SK-N-SH treated with all-trans-retinoic acid at 6 μM for 48 hours (cell line): ENCODE data around the gene PCSK5.

Source experiments
- ATAC-seq: fragments of 200-7000 bp; cut with Tn5 transposase; 3 replicates; pipeline ENCODE4 v1.9.1; 2020; ENCODE audit warnings: mild to moderate bottlenecking, moderate library complexity
- ARNTL ChIP-seq: fragments of 450-650 bp; formaldehyde crosslinking; IDR thresholded peaks from 2 replicates; pipeline ENCODE4 v1.5.0; 2020; ENCODE audit warnings: low read depth, mild to moderate bottlenecking, moderate library complexity, borderline replicate concordance
- BACH2 ChIP-seq: fragments of 250-450 bp; sonication (Bioruptor Pico); IDR thresholded peaks from 2 replicates; pipeline ENCODE4 v1.9.0; 2021; ENCODE audit warnings: mild to moderate bottlenecking, borderline replicate concordance
- CSDC2 ChIP-seq: fragments of 250-450 bp; sonication (Bioruptor Pico); IDR thresholded peaks from 2 replicates; pipeline ENCODE4 v1.5.0; 2020; ENCODE audit warnings: mild to moderate bottlenecking, moderate library complexity
- ESRRG ChIP-seq: fragments of 250-450 bp; sonication (Bioruptor Pico); IDR thresholded peaks from 2 replicates; pipeline ENCODE4 v1.6.1; 2021; ENCODE audit warnings: mild to moderate bottlenecking
- GLIS3 ChIP-seq: fragments of 250-450 bp; sonication (Bioruptor Pico); IDR thresholded peaks from 2 replicates; pipeline ENCODE4 v1.5.0; 2020; ENCODE audit warnings: mild to moderate bottlenecking, moderate library complexity
- ISL1 ChIP-seq: fragments of 250-450 bp; sonication (Bioruptor Pico); IDR thresholded peaks from 2 replicates; pipeline ENCODE4 v2.1.2; 2022; ENCODE audit warnings: mild to moderate bottlenecking, moderate library complexity
- OSR1 ChIP-seq: fragments of 250-450 bp; sonication (Bioruptor Pico); IDR thresholded peaks from 2 replicates; pipeline ENCODE4 v1.8.0; 2022; ENCODE audit warnings: moderate library complexity, mild to moderate bottlenecking, inconsistent platforms
- PPARA ChIP-seq: fragments of 250-450 bp; sonication (Bioruptor Pico); IDR thresholded peaks from 2 replicates; pipeline ENCODE4 v1.5.0; 2020; ENCODE audit warnings: mild to moderate bottlenecking, borderline replicate concordance
- RARB ChIP-seq: fragments of 250-450 bp; sonication (Bioruptor Pico); IDR thresholded peaks from 2 replicates; pipeline ENCODE4 v1.8.0; 2021; ENCODE audit warnings: mild to moderate bottlenecking, moderate library complexity
- SNAI2 ChIP-seq: fragments of 250-450 bp; sonication (Bioruptor Pico); IDR thresholded peaks from 2 replicates; pipeline ENCODE4 v1.5.0; 2020; ENCODE audit warnings: mild to moderate bottlenecking, moderate library complexity
- TOX ChIP-seq: fragments of 250-450 bp; sonication (Bioruptor Pico); IDR thresholded peaks from 2 replicates; pipeline ENCODE4 v1.8.0; 2021; ENCODE audit warnings: mild to moderate bottlenecking, moderate library complexity, borderline replicate concordance
- ZC3H10 ChIP-seq: fragments of 250-450 bp; sonication (Bioruptor Pico); IDR thresholded peaks from 2 replicates; pipeline ENCODE4 v1.5.1; 2021; ENCODE audit warnings: mild to moderate bottlenecking, moderate library complexity
- ZFP30 ChIP-seq: fragments of 450-650 bp; formaldehyde crosslinking; IDR thresholded peaks from 2 replicates; pipeline ENCODE4 v1.5.0; 2022; ENCODE audit warnings: mild to moderate bottlenecking, moderate library complexity
- ZNF565 ChIP-seq: fragments of 450-650 bp; formaldehyde crosslinking; conservative IDR thresholded peaks from 2 replicates; pipeline ENCODE4 v1.5.0; 2020; ENCODE audit warnings: low read depth, mild to moderate bottlenecking, moderate library complexity
- ZNF8 ChIP-seq: fragments of 450-650 bp; formaldehyde crosslinking; IDR thresholded peaks from 2 replicates; pipeline ENCODE4 v1.5.0; 2020; ENCODE audit warnings: mild to moderate bottlenecking, moderate library complexity
- TF ChIP-seq, protein P1 (sequence below): fragments of 250-450 bp; sonication (Bioruptor Pico); IDR thresholded peaks from 2 replicates; pipeline ENCODE4 v1.5.1; 2020; ENCODE audit warnings: low read depth, mild to moderate bottlenecking, moderate library complexity
- TF ChIP-seq, protein P2 (sequence below): fragments of 250-450 bp; sonication (Bioruptor Pico); IDR thresholded peaks from 2 replicates; pipeline ENCODE4 v1.5.0; 2020; ENCODE audit warnings: mild to moderate bottlenecking, moderate library complexity
- TF ChIP-seq, protein P3 (sequence below): fragments of 250-450 bp; sonication (Bioruptor Pico); IDR thresholded peaks from 2 replicates; pipeline ENCODE4 v1.5.1; 2021; ENCODE audit warnings: mild to moderate bottlenecking, moderate library complexity
- TF ChIP-seq, protein P4 (sequence below): fragments of 250-450 bp; sonication (Bioruptor Pico); IDR thresholded peaks from 2 replicates; pipeline ENCODE4 v1.8.0; 2021; ENCODE audit warnings: low read depth, mild to moderate bottlenecking, moderate library complexity, borderline replicate concordance

Gene PCSK5

DNA sequence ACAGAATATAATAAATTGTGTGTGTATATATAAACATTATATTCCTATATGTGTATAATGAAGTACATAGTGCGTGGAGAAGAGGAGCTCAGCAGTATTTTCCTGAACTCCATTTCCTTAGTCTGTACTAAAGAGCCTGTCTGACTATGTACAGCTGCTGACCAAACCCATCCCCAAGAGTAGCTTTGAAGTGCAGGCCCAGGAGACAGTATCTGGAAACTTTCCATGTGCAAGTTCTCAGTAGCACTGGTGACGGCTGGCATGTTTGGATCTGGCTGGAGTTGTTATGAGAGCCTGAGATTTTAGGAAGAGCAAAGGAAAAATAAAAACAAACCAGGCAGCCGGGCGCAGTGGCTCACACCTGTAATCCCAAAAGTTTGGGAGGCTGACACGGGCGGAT is 259.5 kb downstream of the PCSK5 start:
- no peak for TF ChIP-seq SNAI2 (CRISPR knock-in tag)
- no peak for ATAC-seq

DNA sequence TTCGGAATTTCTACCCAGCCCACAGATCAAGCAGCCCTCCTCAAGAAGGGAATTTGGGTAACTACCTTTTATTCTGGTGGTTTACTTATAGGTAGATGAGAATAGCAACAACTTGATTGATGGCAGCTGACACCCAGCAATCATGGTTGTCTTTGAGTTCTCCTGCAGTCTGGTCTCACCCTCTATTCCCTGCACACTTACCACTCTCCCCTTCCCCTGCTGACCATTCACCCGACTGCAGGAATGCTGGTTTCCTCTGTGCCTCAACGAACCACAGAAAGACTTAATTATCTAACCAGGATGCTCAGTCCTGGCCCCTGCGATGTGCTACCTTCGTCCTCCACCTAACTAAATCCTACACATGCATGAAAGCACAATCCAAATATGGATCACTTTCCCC is 260.8 kb downstream of the PCSK5 start:
- ATAC-seq, result no peak

DNA sequence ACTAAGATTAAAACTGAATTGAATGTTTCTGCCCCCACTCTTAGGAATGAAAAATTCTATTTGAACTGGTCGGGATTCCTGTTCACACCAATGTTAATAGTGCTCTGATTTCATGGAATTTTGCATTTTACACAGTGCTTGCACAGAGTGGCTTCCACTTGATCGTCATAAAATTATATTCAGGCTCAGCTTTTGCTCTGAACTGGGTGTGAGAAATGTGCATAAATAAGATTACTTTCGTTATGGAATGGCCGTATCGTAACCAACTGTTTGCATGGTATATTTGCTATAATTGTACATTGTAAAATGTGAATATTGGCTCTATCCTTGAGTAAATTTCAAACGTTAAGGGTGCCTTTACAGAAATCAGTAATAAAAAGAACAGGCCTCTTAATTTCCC is 262.9 kb downstream of the PCSK5 start:
- TF ChIP-seq CSDC2 (CRISPR knock-in tag), result no peak
- TF ChIP-seq SNAI2 (CRISPR knock-in tag), result no peak
- TF ChIP-seq ZNF8 (CRISPR knock-in tag), result no peak
- TF ChIP-seq, protein P1, sequence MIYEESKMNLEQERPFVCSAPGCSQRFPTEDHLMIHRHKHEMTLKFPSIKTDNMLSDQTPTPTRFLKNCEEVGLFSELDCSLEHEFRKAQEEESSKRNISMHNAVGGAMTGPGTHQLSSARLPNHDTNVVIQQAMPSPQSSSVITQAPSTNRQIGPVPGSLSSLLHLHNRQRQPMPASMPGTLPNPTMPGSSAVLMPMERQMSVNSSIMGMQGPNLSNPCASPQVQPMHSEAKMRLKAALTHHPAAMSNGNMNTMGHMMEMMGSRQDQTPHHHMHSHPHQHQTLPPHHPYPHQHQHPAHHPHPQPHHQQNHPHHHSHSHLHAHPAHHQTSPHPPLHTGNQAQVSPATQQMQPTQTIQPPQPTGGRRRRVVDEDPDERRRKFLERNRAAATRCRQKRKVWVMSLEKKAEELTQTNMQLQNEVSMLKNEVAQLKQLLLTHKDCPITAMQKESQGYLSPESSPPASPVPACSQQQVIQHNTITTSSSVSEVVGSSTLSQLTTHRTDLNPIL (CRISPR knock-in tag), result no peak
- no peak for TF ChIP-seq ARNTL
- TF ChIP-seq, protein P2, sequence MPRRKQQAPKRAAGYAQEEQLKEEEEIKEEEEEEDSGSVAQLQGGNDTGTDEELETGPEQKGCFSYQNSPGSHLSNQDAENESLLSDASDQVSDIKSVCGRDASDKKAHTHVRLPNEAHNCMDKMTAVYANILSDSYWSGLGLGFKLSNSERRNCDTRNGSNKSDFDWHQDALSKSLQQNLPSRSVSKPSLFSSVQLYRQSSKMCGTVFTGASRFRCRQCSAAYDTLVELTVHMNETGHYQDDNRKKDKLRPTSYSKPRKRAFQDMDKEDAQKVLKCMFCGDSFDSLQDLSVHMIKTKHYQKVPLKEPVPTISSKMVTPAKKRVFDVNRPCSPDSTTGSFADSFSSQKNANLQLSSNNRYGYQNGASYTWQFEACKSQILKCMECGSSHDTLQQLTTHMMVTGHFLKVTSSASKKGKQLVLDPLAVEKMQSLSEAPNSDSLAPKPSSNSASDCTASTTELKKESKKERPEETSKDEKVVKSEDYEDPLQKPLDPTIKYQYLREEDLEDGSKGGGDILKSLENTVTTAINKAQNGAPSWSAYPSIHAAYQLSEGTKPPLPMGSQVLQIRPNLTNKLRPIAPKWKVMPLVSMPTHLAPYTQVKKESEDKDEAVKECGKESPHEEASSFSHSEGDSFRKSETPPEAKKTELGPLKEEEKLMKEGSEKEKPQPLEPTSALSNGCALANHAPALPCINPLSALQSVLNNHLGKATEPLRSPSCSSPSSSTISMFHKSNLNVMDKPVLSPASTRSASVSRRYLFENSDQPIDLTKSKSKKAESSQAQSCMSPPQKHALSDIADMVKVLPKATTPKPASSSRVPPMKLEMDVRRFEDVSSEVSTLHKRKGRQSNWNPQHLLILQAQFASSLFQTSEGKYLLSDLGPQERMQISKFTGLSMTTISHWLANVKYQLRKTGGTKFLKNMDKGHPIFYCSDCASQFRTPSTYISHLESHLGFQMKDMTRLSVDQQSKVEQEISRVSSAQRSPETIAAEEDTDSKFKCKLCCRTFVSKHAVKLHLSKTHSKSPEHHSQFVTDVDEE (CRISPR knock-in tag), result no peak
- no peak for TF ChIP-seq ESRRG (CRISPR knock-in tag)
- no peak for TF ChIP-seq TOX
- TF ChIP-seq ZNF565 (CRISPR knock-in tag), result no peak
- TF ChIP-seq, protein P3, sequence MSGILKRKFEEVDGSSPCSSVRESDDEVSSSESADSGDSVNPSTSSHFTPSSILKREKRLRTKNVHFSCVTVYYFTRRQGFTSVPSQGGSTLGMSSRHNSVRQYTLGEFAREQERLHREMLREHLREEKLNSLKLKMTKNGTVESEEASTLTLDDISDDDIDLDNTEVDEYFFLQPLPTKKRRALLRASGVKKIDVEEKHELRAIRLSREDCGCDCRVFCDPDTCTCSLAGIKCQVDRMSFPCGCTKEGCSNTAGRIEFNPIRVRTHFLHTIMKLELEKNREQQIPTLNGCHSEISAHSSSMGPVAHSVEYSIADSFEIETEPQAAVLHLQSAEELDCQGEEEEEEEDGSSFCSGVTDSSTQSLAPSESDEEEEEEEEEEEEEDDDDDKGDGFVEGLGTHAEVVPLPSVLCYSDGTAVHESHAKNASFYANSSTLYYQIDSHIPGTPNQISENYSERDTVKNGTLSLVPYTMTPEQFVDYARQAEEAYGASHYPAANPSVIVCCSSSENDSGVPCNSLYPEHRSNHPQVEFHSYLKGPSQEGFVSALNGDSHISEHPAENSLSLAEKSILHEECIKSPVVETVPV (CRISPR knock-in tag), result no peak
- no peak for TF ChIP-seq GLIS3 (CRISPR knock-in tag)
- no peak for TF ChIP-seq ISL1
- no peak for TF ChIP-seq OSR1 (CRISPR knock-in tag)
- TF ChIP-seq ZFP30, result no peak
- TF ChIP-seq ZC3H10 (CRISPR knock-in tag), result no peak
- no peak for TF ChIP-seq BACH2 (CRISPR knock-in tag)
- no peak for ATAC-seq

More for the DNA sequence above, 260.8 kb downstream of the PCSK5 start:
- TF ChIP-seq, protein P4, sequence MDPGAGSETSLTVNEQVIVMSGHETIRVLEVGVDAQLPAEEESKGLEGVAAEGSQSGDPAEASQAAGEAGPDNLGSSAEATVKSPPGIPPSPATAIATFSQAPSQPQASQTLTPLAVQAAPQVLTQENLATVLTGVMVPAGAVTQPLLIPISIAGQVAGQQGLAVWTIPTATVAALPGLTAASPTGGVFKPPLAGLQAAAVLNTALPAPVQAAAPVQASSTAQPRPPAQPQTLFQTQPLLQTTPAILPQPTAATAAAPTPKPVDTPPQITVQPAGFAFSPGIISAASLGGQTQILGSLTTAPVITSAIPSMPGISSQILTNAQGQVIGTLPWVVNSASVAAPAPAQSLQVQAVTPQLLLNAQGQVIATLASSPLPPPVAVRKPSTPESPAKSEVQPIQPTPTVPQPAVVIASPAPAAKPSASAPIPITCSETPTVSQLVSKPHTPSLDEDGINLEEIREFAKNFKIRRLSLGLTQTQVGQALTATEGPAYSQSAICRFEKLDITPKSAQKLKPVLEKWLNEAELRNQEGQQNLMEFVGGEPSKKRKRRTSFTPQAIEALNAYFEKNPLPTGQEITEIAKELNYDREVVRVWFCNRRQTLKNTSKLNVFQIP (CRISPR knock-in tag), result no peak
- TF ChIP-seq RARB (CRISPR knock-in tag) (no peak), BACH2 (CRISPR knock-in tag) (no peak), CSDC2 (CRISPR knock-in tag) (no peak), ESRRG (CRISPR knock-in tag) (no peak), PPARA (CRISPR knock-in tag) (no peak), SNAI2 (CRISPR knock-in tag) (no peak), ARNTL (no peak)
- TF ChIP-seq, protein P2 (CRISPR knock-in tag), result no peak
